GM12878 (cell line): ENCODE measurements around the gene XNDC1N. TPM values are rescaled to one million over a fixed set of nuclear protein-coding genes. Genes with fewer than 3 reads are reported as not detected.

Experiments used
- BCL11A ChIP-seq: IDR thresholded peaks from 2 replicates; pipeline ENCODE4 v1.6.1; 2011; ENCODE audit warnings: low read depth, low read length
- BRCA1 ChIP-seq: IDR thresholded peaks from 2 replicates; pipeline ENCODE4 v1.6.1; 2011; ENCODE audit warnings: low read depth, low read length, improper control_type of control experiment
- CHD1 ChIP-seq: IDR thresholded peaks from 2 replicates; pipeline ENCODE4 v1.6.1; 2012; ENCODE audit warnings: low read depth, low read length, improper control_type of control experiment
- HDGF ChIP-seq: fragments of 450-650 bp; IDR thresholded peaks from 2 replicates; pipeline ENCODE4 v1.6.1; 2016; ENCODE audit warnings: antibody characterized with exemption
- JUND ChIP-seq: IDR thresholded peaks from 2 replicates; pipeline ENCODE4 v1.6.1; 2012; ENCODE audit warnings: low read depth, mild to moderate bottlenecking, low read length, improper control_type of control experiment, moderate library complexity
- LARP7 ChIP-seq: fragments of 450-650 bp; IDR thresholded peaks from 2 replicates; pipeline ENCODE4 v1.6.1; 2017; ENCODE audit warnings: mild to moderate bottlenecking
- MEF2A ChIP-seq: IDR thresholded peaks from 2 replicates; pipeline ENCODE4 v1.6.1; 2011; ENCODE audit warnings: low read depth, mild to moderate bottlenecking, low read length, moderate library complexity; ENCODE audit not compliant: insufficient read depth
- RB1 ChIP-seq: fragments of 450-650 bp; formaldehyde crosslinking; IDR thresholded peaks from 2 replicates; pipeline ENCODE4 v1.6.1; 2017; ENCODE audit warnings: mild to moderate bottlenecking, borderline replicate concordance
- RCOR1 ChIP-seq: conservative IDR thresholded peaks from 2 replicates; pipeline ENCODE4 v1.6.1; 2012; ENCODE audit warnings: low read depth, low read length, improper control_type of control experiment
- RUNX3 ChIP-seq: IDR thresholded peaks from 2 replicates; pipeline ENCODE4 v1.6.1; 2012; ENCODE audit warnings: low read length, inconsistent platforms
- ZNF207 ChIP-seq: fragments of 450-650 bp; IDR thresholded peaks from 2 replicates; pipeline ENCODE4 v1.6.1; 2014; ENCODE audit warnings: antibody characterized with exemption, mild to moderate bottlenecking, borderline replicate concordance
- polyA plus RNA-seq, 11 experiments: library from polyadenylated mRNA; depleted of rRNA in 4 of 11; unstranded in 6 of 11; stranded (reverse) in 5 of 11; fragments of >200 nt; fragmentation: Nextera tagmentation in 4 of 11; fragmentation: Illumina TruSeq in 1 of 11; extraction: Ambion mirVana in 4 of 11; extraction: Trizol in 1 of 11; gene quantifications; 1 replicate in 1 of 11; 2 replicates in 10 of 11; pipeline versions ENCODE4 v1.2.1 to v1.2.3, GENCODE V29; 2011 to 2016; ENCODE audit warnings: inconsistent platforms in 2 of 11, missing spikeins in 2 of 11, low read depth in 1 of 11
- total RNA-seq, 4 experiments: library from RNA; depleted of rRNA in 3 of 4; stranded (reverse); fragments of >200 nt in 3 of 4; fragmentation: Illumina TruSeq in 1 of 4; extraction: Trizol in 1 of 4; gene quantifications; 2 replicates each; pipeline versions ENCODE4 v1.2.1 to v1.2.3, GENCODE V29; 2013 to 2021
- TF ChIP-seq, protein P1 (sequence below): fragments of 450-650 bp; formaldehyde crosslinking; IDR thresholded peaks from 2 replicates; pipeline ENCODE4 v1.4.0; 2020; ENCODE audit warnings: mild to moderate bottlenecking, moderate library complexity
- TF ChIP-seq, protein P2 (sequence below): fragments of 450-650 bp; IDR thresholded peaks from 2 replicates; pipeline ENCODE4 v1.6.1; 2017; ENCODE audit warnings: mild to moderate bottlenecking, low read depth, inconsistent platforms; ENCODE audit not compliant: poor library complexity, severe bottlenecking
- TF ChIP-seq, protein P3 (sequence below): fragments of 450-650 bp; IDR thresholded peaks from 2 replicates; pipeline ENCODE4 v1.6.1; 2018; ENCODE audit warnings: borderline replicate concordance, mild to moderate bottlenecking; ENCODE audit not compliant: partially characterized antibody
- TF ChIP-seq, protein P4 (sequence below): IDR thresholded peaks from 2 replicates; pipeline ENCODE4 v1.6.1; 2012; ENCODE audit warnings: low read depth, low read length, improper control_type of control experiment
- TF ChIP-seq, protein P5 (sequence below): IDR thresholded peaks from 2 replicates; pipeline ENCODE4 v1.6.1; 2011; ENCODE audit warnings: borderline replicate concordance, low read depth, mild to moderate bottlenecking, moderate library complexity, mixed read lengths, low read length; ENCODE audit not compliant: insufficient read depth; ENCODE audit errors: extremely low read length
- TF ChIP-seq, protein P6 (sequence below): IDR thresholded peaks from 2 replicates; pipeline ENCODE4 v1.6.1; 2012; ENCODE audit warnings: low read length, inconsistent platforms

XNDC1N gene
- total and polyA plus RNA-seq, 10 of the 15 experiments (the other 5 are each of a cell fraction or from before 2014, with no cell fraction given) = 5.7 to 13.7 (median 9.8) TPM

DNA sequence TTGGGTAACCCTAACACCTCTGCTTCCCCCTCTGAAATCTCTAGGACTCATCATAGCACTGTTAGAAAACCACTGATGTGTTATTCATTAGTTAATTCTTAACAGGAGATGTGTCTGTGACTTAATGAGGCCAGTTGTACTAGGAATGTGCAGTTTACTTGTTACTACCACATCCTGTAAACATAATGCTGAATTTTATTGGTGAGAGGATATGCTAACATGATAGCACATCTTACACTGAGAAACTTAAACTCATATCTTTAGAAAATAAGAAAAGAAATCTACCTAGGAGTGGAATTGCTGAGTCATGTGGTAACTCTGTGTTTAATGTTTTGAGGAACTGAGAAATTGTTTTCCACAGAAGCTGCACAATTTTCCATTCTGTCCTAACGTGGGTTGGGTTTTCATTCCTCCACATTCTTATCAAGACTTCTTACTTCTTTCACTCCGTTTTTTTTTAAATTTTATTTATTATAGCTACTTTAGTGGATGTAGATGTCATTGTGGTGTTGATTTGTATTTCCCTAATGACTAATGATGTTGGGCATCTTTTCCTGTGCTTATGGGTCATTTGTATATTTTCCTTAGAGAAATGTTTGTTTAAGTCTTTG lies 34.1 kb upstream of the XNDC1N start (continued):
- TF ChIP-seq HDGF (no peak), BCL11A (peak; percentile 72; the same call in 1 of the 2 replicates), JUND (0 out of 2 replicates have a peak, but pooled peaks have one; percentile 19), RCOR1 (no peak), MEF2A (no peak), ZNF207 (no peak), RUNX3 (peak; percentile 82), BRCA1 (no peak), CHD1 (no peak), LARP7 (no peak), RB1 (no peak)
- TF ChIP-seq, protein P1, sequence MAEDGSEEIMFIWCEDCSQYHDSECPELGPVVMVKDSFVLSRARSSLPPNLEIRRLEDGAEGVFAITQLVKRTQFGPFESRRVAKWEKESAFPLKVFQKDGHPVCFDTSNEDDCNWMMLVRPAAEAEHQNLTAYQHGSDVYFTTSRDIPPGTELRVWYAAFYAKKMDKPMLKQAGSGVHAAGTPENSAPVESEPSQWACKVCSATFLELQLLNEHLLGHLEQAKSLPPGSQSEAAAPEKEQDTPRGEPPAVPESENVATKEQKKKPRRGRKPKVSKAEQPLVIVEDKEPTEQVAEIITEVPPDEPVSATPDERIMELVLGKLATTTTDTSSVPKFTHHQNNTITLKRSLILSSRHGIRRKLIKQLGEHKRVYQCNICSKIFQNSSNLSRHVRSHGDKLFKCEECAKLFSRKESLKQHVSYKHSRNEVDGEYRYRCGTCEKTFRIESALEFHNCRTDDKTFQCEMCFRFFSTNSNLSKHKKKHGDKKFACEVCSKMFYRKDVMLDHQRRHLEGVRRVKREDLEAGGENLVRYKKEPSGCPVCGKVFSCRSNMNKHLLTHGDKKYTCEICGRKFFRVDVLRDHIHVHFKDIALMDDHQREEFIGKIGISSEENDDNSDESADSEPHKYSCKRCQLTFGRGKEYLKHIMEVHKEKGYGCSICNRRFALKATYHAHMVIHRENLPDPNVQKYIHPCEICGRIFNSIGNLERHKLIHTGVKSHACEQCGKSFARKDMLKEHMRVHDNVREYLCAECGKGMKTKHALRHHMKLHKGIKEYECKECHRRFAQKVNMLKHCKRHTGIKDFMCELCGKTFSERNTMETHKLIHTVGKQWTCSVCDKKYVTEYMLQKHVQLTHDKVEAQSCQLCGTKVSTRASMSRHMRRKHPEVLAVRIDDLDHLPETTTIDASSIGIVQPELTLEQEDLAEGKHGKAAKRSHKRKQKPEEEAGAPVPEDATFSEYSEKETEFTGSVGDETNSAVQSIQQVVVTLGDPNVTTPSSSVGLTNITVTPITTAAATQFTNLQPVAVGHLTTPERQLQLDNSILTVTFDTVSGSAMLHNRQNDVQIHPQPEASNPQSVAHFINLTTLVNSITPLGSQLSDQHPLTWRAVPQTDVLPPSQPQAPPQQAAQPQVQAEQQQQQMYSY (CRISPR knock-in tag) = no peak
- TF ChIP-seq, protein P2, sequence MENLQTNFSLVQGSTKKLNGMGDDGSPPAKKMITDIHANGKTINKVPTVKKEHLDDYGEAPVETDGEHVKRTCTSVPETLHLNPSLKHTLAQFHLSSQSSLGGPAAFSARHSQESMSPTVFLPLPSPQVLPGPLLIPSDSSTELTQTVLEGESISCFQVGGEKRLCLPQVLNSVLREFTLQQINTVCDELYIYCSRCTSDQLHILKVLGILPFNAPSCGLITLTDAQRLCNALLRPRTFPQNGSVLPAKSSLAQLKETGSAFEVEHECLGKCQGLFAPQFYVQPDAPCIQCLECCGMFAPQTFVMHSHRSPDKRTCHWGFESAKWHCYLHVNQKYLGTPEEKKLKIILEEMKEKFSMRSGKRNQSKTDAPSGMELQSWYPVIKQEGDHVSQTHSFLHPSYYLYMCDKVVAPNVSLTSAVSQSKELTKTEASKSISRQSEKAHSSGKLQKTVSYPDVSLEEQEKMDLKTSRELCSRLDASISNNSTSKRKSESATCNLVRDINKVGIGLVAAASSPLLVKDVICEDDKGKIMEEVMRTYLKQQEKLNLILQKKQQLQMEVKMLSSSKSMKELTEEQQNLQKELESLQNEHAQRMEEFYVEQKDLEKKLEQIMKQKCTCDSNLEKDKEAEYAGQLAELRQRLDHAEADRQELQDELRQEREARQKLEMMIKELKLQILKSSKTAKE = peak; percentile 61
- TF ChIP-seq, protein P3, sequence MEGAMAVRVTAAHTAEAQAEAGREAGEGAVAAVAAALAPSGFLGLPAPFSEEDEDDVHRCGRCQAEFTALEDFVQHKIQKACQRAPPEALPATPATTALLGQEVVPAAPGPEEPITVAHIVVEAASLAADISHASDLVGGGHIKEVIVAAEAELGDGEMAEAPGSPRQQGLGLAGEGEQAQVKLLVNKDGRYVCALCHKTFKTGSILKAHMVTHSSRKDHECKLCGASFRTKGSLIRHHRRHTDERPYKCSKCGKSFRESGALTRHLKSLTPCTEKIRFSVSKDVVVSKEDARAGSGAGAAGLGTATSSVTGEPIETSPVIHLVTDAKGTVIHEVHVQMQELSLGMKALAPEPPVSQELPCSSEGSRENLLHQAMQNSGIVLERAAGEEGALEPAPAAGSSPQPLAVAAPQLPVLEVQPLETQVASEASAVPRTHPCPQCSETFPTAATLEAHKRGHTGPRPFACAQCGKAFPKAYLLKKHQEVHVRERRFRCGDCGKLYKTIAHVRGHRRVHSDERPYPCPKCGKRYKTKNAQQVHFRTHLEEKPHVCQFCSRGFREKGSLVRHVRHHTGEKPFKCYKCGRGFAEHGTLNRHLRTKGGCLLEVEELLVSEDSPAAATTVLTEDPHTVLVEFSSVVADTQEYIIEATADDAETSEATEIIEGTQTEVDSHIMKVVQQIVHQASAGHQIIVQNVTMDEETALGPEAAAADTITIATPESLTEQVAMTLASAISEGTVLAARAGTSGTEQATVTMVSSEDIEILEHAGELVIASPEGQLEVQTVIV = no peak
- TF ChIP-seq, protein P4, sequence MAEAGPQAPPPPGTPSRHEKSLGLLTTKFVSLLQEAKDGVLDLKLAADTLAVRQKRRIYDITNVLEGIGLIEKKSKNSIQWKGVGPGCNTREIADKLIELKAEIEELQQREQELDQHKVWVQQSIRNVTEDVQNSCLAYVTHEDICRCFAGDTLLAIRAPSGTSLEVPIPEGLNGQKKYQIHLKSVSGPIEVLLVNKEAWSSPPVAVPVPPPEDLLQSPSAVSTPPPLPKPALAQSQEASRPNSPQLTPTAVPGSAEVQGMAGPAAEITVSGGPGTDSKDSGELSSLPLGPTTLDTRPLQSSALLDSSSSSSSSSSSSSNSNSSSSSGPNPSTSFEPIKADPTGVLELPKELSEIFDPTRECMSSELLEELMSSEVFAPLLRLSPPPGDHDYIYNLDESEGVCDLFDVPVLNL = no peak
- TF ChIP-seq, protein P5, sequence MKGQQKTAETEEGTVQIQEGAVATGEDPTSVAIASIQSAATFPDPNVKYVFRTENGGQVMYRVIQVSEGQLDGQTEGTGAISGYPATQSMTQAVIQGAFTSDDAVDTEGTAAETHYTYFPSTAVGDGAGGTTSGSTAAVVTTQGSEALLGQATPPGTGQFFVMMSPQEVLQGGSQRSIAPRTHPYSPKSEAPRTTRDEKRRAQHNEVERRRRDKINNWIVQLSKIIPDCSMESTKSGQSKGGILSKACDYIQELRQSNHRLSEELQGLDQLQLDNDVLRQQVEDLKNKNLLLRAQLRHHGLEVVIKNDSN = no peak
- TF ChIP-seq, protein P6, sequence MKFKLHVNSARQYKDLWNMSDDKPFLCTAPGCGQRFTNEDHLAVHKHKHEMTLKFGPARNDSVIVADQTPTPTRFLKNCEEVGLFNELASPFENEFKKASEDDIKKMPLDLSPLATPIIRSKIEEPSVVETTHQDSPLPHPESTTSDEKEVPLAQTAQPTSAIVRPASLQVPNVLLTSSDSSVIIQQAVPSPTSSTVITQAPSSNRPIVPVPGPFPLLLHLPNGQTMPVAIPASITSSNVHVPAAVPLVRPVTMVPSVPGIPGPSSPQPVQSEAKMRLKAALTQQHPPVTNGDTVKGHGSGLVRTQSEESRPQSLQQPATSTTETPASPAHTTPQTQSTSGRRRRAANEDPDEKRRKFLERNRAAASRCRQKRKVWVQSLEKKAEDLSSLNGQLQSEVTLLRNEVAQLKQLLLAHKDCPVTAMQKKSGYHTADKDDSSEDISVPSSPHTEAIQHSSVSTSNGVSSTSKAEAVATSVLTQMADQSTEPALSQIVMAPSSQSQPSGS = peak; percentile 73
